ENCODE measurements around the gene RPL31.

DNA sequence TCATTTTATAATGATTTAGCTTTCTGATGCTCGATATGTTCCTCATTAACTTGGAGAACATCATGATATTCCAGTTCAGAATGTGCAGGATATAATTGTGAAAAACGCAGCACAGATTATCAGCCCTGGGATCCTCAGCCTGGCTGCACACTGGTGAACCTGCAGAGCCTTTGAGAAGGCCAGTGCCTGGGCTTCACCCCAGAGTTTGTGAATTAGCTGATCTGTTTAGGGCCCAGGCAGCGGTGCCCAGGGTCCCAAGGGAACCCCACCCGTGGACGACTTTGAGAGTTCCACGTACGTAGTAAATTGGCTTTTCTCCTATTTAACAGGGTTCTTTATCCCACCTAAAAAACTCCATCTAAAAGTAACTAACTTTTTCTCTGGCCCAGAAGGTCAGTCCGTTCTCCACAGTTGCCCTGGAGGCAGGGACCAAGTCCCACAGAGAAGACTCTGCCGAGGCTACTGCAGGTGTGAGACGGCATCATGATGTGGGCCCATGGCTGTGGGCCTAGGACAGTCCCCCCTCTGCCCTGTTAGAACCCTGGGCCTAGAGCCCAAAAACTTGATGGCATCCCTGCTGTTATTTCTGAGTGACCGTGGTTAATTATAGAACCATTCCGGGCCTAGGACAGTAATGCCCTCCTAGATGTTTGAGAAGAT, 39.6 kb upstream of the RPL31 start:
- TF ChIP-seq, protein P1, sequence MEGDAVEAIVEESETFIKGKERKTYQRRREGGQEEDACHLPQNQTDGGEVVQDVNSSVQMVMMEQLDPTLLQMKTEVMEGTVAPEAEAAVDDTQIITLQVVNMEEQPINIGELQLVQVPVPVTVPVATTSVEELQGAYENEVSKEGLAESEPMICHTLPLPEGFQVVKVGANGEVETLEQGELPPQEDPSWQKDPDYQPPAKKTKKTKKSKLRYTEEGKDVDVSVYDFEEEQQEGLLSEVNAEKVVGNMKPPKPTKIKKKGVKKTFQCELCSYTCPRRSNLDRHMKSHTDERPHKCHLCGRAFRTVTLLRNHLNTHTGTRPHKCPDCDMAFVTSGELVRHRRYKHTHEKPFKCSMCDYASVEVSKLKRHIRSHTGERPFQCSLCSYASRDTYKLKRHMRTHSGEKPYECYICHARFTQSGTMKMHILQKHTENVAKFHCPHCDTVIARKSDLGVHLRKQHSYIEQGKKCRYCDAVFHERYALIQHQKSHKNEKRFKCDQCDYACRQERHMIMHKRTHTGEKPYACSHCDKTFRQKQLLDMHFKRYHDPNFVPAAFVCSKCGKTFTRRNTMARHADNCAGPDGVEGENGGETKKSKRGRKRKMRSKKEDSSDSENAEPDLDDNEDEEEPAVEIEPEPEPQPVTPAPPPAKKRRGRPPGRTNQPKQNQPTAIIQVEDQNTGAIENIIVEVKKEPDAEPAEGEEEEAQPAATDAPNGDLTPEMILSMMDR (IDR thresholded peaks at IDR 0.05), result no peak
- TF ChIP-seq POLR2AphosphoS5 (IDR thresholded peaks at IDR 0.05; ENCODE audit: low read depth, low read length) (no peak), TCF7L2 (IDR thresholded peaks at IDR 0.05; ENCODE audit: low read depth, low read length) (no peak), SIN3A (IDR thresholded peaks at IDR 0.05; ENCODE audit: borderline replicate concordance, insufficient read depth, low read depth, low read length) (no peak)
- TF ChIP-seq, protein P2, sequence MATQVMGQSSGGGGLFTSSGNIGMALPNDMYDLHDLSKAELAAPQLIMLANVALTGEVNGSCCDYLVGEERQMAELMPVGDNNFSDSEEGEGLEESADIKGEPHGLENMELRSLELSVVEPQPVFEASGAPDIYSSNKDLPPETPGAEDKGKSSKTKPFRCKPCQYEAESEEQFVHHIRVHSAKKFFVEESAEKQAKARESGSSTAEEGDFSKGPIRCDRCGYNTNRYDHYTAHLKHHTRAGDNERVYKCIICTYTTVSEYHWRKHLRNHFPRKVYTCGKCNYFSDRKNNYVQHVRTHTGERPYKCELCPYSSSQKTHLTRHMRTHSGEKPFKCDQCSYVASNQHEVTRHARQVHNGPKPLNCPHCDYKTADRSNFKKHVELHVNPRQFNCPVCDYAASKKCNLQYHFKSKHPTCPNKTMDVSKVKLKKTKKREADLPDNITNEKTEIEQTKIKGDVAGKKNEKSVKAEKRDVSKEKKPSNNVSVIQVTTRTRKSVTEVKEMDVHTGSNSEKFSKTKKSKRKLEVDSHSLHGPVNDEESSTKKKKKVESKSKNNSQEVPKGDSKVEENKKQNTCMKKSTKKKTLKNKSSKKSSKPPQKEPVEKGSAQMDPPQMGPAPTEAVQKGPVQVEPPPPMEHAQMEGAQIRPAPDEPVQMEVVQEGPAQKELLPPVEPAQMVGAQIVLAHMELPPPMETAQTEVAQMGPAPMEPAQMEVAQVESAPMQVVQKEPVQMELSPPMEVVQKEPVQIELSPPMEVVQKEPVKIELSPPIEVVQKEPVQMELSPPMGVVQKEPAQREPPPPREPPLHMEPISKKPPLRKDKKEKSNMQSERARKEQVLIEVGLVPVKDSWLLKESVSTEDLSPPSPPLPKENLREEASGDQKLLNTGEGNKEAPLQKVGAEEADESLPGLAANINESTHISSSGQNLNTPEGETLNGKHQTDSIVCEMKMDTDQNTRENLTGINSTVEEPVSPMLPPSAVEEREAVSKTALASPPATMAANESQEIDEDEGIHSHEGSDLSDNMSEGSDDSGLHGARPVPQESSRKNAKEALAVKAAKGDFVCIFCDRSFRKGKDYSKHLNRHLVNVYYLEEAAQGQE (IDR thresholded peaks at IDR 0.05; ENCODE audit: insufficient read depth in 1 of 2, low read depth in 2 of 2, low read length in 1 of 2), result no peak

Measured in Panc1 (cell line).